ENCODE data around the gene CD93.

Gene CD93

DNA sequence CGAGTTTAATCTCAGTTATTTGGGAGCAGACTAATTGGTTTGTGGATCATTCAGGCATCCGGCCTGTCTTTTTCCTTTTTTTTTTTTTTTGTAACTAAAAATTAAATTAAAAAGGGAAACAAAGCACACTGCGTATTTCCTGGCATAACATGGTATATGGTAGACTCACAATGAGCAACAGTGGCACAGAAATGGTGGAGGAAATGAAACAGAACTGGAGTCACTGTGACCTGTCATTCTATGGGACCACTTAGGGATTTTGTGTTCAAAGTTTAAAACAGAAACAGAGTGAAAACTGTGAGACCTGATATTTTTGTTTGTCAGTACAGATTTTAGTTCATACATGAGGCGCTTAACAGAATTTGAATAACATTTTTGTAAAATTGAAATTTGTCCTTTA, 4.8 kb upstream of the CD93 start:
- in situ Hi-C loops (cut with HindIII; ENCODE audit: low sequenced_read_pairs), result no loop called here
- no peak for DNase-seq (ENCODE audit: low read depth)
- TF ChIP-seq, protein P1, sequence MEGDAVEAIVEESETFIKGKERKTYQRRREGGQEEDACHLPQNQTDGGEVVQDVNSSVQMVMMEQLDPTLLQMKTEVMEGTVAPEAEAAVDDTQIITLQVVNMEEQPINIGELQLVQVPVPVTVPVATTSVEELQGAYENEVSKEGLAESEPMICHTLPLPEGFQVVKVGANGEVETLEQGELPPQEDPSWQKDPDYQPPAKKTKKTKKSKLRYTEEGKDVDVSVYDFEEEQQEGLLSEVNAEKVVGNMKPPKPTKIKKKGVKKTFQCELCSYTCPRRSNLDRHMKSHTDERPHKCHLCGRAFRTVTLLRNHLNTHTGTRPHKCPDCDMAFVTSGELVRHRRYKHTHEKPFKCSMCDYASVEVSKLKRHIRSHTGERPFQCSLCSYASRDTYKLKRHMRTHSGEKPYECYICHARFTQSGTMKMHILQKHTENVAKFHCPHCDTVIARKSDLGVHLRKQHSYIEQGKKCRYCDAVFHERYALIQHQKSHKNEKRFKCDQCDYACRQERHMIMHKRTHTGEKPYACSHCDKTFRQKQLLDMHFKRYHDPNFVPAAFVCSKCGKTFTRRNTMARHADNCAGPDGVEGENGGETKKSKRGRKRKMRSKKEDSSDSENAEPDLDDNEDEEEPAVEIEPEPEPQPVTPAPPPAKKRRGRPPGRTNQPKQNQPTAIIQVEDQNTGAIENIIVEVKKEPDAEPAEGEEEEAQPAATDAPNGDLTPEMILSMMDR (IDR thresholded peaks at IDR 0.05; ENCODE audit: low read depth, low read length, missing control alignments), result no peak
- H3K4me3 ChIP-seq (ENCODE audit: low read depth, low read length), result no peak overlapping the region

DNA sequence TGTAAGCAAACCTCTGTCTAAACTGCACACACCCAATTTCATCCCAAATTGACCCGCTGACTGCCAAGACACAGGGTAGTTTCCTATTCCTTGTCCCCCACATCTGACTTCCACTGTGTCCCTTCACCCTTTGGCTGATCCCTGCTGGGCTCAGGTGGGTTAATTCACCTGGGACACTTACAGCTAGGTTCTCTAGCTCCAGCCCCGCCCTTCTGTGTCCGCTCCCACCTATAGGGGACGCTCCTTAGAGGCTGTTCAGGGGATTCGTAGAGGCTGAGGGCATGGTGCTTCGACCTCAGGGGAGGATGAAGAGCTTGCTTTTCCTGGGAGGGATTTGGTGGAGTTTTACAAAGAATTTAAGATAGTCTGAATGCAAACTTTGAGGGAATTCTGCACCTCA, 4.0 kb upstream of the CD93 start:
- in situ Hi-C loops (cut with HindIII; ENCODE audit: low sequenced_read_pairs), result no loop called here
- no peak for DNase-seq (ENCODE audit: low read depth)

DNA sequence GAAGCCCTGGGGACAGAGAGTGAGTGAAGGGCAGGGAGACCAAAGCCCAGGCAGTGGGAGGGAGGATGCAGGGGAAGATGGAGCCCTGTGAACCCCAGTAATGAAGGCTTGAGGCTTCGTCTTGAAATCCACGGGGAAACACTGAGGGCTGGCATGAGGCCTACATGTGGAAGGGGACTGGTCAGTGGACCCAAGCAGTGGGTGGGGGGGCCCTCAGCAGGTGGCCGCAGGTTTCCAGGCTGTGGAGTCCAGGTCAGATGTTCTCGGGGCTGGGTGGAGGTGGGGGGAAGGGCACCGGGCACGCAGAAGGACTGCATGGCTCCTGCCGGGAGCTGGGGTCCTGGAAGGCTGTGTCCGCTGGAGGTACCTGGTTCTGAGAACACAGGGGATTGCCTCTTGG, 2.7 kb upstream of the CD93 start:
- in situ Hi-C loops (cut with HindIII; ENCODE audit: low sequenced_read_pairs), result no loop called here
- DNase-seq (ENCODE audit: low read depth), result no peak
- H3K4me3 ChIP-seq (ENCODE audit: low read depth, low read length), result no peak overlapping the region
- TF ChIP-seq, protein P1 (IDR thresholded peaks at IDR 0.05; ENCODE audit: low read depth, low read length, missing control alignments), result no peak

More for the DNA sequence above, 4.0 kb upstream of the CD93 start:
- TF ChIP-seq, protein P1 (IDR thresholded peaks at IDR 0.05; ENCODE audit: low read depth, low read length, missing control alignments), result no peak
- H3K4me3 ChIP-seq (ENCODE audit: low read depth, low read length), result no peak overlapping the region

DNA sequence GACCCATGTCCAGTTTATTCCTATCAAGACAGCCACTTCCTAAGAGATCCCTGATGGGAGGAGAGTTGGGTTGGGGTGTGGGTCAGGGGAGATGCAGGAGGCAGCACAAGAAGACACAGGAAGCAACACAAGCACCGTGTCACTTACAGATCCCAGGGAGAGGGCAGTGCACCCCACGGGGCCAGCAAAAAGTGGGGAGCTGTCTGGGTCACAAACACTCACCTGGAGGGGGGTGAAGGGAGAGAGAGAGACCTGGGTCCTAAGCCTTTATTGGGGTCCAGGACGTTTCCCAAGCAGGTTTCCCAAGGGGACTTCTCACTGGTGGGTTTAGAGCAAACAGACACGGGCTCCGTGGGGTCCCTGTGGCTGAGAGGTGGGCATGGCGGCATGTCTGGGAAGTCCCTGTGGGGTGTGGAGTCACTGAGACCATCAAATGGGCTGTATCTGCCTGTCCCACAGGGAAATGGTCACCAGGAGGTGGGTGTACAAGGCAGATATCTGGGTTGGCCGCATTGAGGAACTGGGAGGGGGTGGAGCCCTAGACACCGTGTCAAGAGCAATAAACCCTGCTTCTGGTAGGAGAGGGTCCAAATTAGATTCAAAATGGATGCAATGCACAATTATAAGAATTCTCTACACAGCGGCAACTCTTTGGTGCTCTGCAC, 1.6 kb upstream of the CD93 start:
- H3K4me3 ChIP-seq (ENCODE audit: low read depth, low read length), result no peak overlapping the region
- TF ChIP-seq, protein P1 (IDR thresholded peaks at IDR 0.05; ENCODE audit: low read depth, low read length, missing control alignments), result no peak
- no peak for DNase-seq (ENCODE audit: low read depth)
- in situ Hi-C loops (cut with HindIII; ENCODE audit: low sequenced_read_pairs), result no loop called here

DNA sequence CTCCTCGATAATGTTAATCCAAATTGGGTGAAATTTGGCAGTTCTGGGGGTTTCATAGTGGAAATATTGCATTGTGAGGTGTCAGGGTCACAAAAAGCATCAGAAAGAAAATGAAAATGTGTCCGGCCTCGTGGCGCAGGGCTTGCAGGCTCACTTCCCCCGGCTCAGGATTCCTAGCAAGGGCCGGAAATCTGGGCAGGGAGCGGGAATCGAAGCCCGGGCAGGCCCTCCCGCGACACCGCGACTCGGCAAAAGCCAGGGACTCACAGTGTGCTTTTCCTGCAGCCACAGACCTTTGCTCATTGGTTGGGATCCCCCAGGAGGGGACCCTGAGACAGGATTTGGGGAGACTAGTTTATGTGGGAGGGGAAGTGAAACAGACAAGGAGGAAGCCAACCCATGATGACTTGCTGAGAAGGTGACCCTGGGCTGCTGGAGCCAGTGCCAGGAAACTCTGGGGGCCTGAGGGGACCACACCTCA, 847 bp upstream of the CD93 start:
- TF ChIP-seq, protein P1 (IDR thresholded peaks at IDR 0.05; ENCODE audit: low read depth, low read length, missing control alignments), result no peak
- no peak for DNase-seq (ENCODE audit: low read depth)
- in situ Hi-C loops (cut with HindIII; ENCODE audit: low sequenced_read_pairs), result no loop called here
- H3K4me3 ChIP-seq (ENCODE audit: low read depth, low read length), result no peak overlapping the region

DNA sequence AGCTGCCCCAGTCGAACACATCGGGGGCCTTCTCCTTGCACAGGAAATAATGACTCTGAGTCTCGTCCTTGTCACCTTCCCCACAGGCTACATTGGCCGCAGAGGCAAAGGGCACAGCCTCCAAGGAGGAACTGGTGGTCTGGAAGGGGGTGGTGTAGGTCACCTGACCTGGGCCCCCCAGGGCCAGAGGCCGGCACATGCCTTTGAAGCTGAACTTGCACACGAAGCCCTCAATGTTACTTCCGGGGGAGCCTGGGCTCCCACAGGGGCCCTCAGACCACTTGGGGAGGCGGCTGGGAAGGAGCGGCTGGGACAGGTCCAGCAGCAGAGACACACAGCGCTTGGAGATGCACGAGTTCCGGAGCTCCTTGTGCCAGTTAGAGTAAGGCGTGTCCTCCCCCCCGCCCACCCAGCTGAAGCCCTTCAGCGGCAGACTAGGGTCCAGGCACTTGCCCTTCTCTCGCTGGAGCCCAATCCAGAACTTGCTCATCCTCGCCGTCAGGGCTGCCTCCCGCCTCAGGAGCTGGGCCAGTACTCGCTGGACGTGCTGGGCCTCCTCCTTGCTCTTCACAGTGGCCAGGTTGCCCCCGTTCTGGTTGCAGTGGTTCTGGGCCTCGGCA, 578 bp downstream of the CD93 start:
- DNase-seq (ENCODE audit: low read depth), result no peak
- TF ChIP-seq, protein P1 (IDR thresholded peaks at IDR 0.05; ENCODE audit: low read depth, low read length, missing control alignments), result no peak
- in situ Hi-C loops (cut with HindIII; ENCODE audit: low sequenced_read_pairs), result no loop called here
- H3K4me3 ChIP-seq (ENCODE audit: low read depth, low read length), result no peak overlapping the region
